ENCODE results near the gene SKP1.

DNA sequence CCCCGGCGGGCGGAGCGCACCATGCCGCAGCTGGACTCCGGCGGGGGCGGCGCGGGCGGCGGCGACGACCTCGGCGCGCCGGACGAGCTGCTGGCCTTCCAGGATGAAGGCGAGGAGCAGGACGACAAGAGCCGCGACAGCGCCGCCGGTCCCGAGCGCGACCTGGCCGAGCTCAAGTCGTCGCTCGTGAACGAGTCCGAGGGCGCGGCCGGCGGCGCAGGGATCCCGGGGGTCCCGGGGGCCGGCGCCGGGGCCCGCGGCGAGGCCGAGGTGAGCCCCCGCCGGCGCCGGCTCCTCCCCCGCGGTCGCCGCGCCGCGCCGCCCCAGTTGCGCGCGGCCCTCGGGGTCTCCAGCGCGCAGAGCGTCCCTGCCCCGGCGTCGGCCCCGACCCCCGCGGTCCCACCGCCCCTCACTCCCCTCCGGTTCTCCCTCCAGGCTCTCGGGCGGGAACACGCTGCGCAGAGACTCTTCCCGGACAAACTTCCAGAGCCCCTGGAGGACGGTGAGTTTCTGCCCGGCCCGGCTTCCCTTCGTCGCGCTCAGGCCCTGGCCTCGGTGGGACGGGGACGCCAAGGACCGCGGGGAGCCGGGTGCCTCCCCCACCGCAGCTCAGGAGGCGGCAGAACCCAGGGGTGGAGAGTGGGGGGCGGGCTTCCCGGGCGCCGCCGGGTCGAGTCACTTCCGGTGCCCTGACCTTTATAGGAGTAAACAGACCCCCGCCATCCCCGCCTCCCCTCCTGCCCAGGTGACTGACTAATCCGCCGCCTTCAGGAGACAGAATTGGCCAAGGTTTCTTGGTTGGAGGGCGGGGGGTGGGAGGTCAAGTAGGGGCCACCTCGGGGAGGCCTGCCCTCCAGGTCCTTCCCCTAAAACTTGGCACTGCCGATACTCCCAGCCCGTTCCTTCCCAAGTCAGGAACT is 61.6 kb downstream of the SKP1 start:
- no peak for TF ChIP-seq EZH2 (IDR thresholded peaks at IDR 0.05; ENCODE audit: low read length, unreplicated experiment)
- TF ChIP-seq, protein P1, sequence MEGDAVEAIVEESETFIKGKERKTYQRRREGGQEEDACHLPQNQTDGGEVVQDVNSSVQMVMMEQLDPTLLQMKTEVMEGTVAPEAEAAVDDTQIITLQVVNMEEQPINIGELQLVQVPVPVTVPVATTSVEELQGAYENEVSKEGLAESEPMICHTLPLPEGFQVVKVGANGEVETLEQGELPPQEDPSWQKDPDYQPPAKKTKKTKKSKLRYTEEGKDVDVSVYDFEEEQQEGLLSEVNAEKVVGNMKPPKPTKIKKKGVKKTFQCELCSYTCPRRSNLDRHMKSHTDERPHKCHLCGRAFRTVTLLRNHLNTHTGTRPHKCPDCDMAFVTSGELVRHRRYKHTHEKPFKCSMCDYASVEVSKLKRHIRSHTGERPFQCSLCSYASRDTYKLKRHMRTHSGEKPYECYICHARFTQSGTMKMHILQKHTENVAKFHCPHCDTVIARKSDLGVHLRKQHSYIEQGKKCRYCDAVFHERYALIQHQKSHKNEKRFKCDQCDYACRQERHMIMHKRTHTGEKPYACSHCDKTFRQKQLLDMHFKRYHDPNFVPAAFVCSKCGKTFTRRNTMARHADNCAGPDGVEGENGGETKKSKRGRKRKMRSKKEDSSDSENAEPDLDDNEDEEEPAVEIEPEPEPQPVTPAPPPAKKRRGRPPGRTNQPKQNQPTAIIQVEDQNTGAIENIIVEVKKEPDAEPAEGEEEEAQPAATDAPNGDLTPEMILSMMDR (conservative IDR thresholded peaks at IDR 0.05; ENCODE audit: low read depth, low read length): no peak

Measured in PC-3 (cell line).